NCI-H1417 treated with DMSO at 0.1 percent for 48 hours (cell line): ENCODE data around the gene TXNDC12.
A peak's percentile ranks its signal among the peaks of the same experiment; 100 is the strongest.

Source experiments
- DNase-seq: peaks from one replicate; lab custom pipeline; 2025; lab: John Stamatoyannopoulos, UW

TXNDC12 gene

DNA sequence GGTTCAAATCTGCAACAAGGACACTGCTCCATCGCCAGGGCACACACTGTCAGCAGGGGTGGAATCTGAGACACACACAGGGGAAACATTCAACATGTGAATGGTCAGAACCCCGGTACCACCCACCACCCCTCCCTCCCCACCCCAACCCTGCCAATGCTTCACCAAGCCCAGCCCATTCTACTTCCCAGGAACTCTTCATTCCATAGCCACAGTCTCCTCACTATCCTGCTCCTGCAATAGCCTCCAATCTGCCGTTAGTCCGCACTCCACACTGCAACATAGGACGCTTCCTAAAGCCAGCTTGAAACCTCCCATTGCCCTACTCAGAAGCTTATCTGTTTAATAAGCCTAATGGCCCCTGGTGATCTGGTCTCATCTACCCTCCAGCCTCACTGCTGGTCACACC lies 57.0 kb downstream of the TXNDC12 start:
- DNase-seq: no peak

DNA sequence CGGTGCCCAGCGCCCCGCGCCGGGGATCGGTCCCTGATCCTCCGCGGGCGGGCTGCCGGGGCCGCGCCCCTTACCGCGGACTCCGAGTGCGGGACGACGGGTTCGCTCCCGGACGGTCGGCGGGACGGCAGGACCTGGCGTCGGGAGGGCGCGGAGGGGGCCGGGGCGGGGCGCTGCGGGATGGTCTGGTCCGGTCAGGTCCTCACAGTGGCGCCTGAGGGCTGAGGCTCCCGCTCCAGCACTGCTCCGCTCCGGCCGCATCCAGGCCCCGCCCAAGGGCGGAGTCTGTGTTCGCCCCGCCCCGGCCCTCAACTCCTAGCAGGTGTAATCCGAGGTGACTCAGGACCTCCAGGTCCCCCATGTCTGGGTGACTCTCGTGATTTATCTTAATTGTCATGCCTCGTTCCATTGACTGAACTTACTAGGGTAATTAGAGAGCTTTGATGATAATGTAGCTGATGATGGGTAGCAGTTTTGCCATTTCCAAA lies 64.5 kb downstream of the TXNDC12 start, which contains the start of gene RAB3B:
RAB3B (minus strand) TSS at position 223 of the 488 bp plus-strand sequence. CDS start 13,583 bp downstream, outside the sequence.
- peak; percentile 18 for DNase-seq

- no peak for DNase-seq
Observed at GRCh38 chr1:51989582-51990477, 65.2 kb downstream of the TXNDC12 start.

DNA sequence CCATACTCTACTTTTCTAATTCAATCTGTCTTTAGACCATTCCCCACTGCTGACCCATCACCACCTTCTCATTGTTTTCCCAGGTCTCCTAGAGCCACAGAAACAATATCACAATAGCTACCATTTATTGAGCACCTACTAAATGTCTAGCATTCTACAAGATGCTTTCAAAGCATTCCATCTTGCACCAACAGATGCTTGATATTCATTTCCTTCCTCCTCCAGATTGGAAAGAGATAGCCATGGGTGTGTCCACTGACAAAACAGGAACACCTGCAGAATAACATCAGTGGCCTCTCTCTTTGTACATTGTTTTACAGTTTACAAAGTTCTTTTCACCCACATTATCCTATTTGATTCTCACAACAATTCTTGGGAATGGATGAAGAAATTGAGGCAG lies 66.7 kb downstream of the TXNDC12 start:
- no peak for DNase-seq

DNA sequence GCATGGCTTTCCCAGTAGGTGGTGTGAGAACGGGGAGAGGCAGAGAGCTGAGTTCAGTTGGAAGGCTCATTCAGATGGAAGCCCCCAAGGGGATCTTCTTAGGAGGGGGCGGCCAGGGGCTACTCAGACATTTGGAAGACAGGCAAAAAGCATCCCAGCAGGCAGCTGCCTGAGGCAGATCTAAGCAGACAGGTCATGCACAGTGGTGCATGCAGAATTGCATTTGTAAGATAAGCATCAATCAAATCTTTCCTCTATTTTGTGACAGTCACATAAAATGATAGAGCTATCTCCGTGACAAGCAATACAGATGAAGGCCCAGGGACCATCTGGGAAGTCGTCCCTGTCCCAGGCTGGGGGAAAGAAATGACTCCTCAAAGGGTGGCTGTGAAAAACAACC lies 68.3 kb downstream of the TXNDC12 start:
- DNase-seq: no peak

DNA sequence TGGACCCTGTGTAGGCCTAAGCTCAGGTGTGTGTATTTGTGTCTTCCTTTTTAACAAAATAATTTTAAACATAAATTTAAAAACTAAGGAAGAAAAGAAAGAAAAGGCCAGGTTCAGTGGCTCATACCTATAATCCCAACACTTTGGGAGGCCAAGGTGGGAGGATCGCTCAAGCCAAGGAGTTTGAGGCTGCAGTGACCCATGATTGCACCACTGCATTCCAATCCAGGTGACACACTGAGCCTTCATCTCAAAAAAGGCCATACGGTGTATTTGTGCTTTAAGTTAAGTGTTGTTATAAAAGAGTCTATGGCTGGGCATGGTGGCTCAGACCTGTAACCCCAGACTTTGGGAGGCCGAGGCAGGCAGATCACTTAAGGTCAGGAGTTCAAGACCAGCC lies 72.8 kb downstream of the TXNDC12 start:
- DNase-seq: no peak

- no peak for DNase-seq
Observed at GRCh38 chr1:51981555-51981954, 73.4 kb downstream of the TXNDC12 start.

DNA sequence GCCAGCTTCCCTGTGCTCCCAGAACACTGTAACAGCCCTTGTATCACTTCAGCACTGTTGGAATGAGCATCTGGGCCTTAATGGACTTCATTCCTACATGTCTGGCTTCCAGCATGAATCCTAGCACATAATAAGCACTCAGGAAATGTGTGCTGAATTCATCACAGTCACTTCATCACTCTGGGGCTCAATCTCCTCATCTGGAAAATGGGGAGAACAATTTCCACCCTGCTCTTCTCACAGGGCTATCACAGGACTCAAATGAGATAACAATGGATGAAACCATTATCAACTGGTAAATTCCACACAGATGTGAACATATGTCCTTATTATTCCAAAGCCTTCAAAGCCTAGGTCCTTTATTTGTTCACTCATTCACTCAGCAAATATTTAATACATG lies 76.9 kb downstream of the TXNDC12 start:
- DNase-seq: no peak

DNA sequence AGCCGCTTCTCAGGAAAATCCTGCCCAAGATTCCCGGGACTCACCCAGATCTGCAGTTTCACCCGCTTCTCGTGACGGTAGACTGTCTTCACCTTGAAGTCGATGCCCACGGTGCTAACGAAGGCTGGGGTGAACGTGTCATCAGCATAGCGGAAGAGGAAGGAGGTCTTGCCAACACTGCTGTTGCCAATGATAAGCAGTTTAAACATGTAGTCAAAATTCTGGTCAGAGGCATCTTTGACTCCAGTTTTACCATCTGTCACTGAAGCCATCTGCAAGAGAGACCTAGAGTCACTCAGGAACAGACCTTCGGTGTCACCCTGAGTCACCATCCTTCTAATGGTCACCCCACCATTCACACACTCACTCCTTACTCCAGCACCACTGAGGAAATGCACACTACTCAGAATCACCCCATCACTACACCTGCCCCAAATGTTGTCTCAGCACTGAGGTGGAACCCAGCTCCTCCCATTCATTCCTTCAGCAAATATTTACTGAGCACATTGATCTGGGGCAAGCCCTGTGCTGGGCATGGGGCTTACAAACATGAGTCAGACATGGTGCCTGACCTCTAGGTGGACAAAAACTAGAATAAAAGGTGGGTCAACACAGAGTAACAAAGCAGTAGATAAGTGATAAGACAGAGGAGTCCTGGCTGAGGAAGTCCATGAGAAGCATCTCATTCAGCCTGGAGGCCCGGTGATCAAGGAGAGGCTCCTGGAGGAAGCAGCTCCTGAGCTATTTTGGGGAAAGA lies 78.0 kb downstream of the TXNDC12 start:
- DNase-seq: no peak

- DNase-seq: peak; percentile 47
Observed at GRCh38 chr1:51973587-51974474, 81.2 kb downstream of the TXNDC12 start.
